Activated CD4-positive, alpha-beta T cell treated with anti-CD3 and anti-CD28 coated beads for 36 hours (primary cell): Measurements from ENCODE around the gene ZFHX3. TPM values are rescaled to one million over a fixed set of nuclear protein-coding genes. Genes with fewer than 3 reads are reported as not detected.

Experiments used
- ATAC-seq: fragments of 200-7000 bp; cut with Tn5 transposase; one replicate; pipeline ENCODE4 v1.10.0; 2021; ENCODE audit warnings: mild to moderate bottlenecking, moderate library complexity
- CTCF ChIA-PET: fragments of 350-600 bp; sonication (Branson Sonifier 250); formaldehyde crosslinking; loops from one replicate; lab custom pipeline; 2021; ENCODE audit warnings: antibody characterized with exemption; lab: Charles Lee
- POLR2A ChIA-PET: fragments of 350-600 bp; sonication (Branson Sonifier 250); formaldehyde crosslinking; loops from one replicate; lab custom pipeline; 2021; ENCODE audit warnings: antibody characterized with exemption, inconsistent platforms; lab: Charles Lee
- DNase-seq: peaks from one replicate; pipeline ENCODE4 v3.0.0-alpha.2; 2020
- H3K27ac Mint-ChIP-seq: one replicate; pipeline ENCODE4 v1.8.0; 2021; ENCODE audit warnings: mixed read lengths
- H3K27me3 Mint-ChIP-seq: one replicate; pipeline ENCODE4 v1.8.0; 2021; ENCODE audit warnings: mixed read lengths
- H3K36me3 Mint-ChIP-seq: one replicate; pipeline ENCODE4 v1.8.0; 2021; ENCODE audit warnings: low read depth, mixed read lengths
- H3K4me1 Mint-ChIP-seq: one replicate; pipeline ENCODE4 v1.8.0; 2021; ENCODE audit warnings: mixed read lengths
- H3K4me3 Mint-ChIP-seq: one replicate; pipeline ENCODE4 v1.8.0; 2021; ENCODE audit warnings: mild to moderate bottlenecking, moderate library complexity, mixed read lengths
- H3K9me3 Mint-ChIP-seq: one replicate; pipeline ENCODE4 v1.8.0; 2021; ENCODE audit warnings: low read depth, mixed read lengths
- intact Hi-C, 2 experiments: fragments of 100-400 bp; cut with DNase I in 1 of 2; cut with micrococcal nuclease in 1 of 2; formaldehyde crosslinking; loops; one replicate each; pipeline versions ENCODE4 v1.14.2 to v1.15.1; 2022 to 2024; cut with DNase I, micrococcal nuclease
- total RNA-seq, 2 experiments: library from RNA; stranded (reverse); gene quantifications; one replicate each; pipeline ENCODE4 v1.2.3, GENCODE V29; 2021

Gene ZFHX3
- total RNA-seq, 2 experiments from 2014 or later = 0.27 to 0.37 TPM

DNA sequence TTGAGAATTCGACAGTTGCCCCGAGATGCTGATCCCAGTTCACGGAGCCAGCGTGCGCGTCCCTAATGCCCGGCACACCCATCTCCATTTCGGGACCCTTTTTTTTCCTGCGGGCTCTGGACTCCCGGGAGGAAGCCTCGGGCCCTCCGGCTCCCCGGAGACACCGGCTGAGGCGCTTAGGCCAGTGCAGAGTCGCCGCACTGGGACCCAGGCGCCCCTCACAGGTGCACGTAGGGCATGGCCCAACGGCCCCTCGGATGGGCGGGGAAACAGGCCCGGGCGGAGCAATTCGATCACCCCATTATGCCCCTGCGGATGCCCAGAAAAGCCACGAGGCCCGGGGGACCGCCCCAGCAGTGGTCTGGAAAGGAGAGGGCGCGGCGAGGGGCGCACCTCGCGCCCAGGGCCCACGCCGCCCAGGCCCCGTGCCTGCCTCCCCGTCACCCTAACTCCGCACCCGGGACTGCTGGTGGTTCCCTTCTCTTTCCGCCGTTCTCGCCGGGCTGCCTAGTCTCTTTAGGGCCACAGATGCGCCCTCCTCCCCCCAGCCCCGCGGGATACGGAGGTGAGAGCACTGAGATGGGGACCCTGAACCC, 18.5 kb upstream of the ZFHX3 start:
- POLR2A ChIA-PET = no interaction called here
- Mint-ChIP-seq H3K4me3 (no peak overlapping the region), H3K4me1 (peaks cover 9% of the 10 kb centered on the region), H3K36me3 (no peaks in the 10 kb centered on the region), H3K9me3 (no peaks in the 10 kb centered on the region), H3K27ac (no peak overlapping the region), H3K27me3 (peaks cover 67% of the 10 kb centered on the region)
- ATAC-seq (no peak), DNase-seq (no peak)
- intact Hi-C loops = no loop called here
- CTCF ChIA-PET = no interaction called here

DNA sequence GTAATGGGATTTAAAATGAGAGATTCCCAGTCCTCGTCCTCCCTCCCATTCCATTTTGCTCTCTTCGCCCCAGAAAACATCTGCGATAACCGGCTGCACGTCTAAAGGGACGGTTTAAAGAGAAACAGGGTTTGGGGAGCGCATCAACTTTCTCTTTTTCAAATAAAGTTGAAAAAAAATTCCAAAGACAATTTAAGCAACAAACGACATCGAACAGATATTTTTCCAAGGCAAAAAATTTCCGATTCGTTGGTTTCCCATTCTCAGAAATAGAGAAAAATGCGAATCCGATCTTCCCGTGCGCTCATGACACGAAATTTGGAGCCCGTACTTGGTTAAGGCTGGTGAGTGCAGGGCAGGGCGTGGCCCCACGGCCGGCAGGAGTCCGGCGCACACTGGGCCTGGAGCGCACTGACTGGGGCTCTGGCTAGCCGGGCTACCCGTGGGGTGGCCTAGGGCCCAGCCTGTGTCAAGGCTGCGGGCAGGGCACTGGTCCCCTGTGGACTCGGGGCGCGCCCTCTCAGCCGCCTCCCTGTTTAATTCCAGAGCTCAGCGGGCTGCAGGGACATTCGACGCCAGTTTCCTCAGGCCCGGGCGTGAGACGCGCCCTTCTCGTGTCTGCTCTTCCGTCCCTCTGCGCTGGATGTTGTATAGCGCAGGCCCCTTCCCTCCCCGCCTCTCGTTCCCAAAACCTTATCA, 17.9 kb upstream of the ZFHX3 start:
- Mint-ChIP-seq H3K4me3 (no peak overlapping the region), H3K27me3 (peaks cover 64% of the 10 kb centered on the region), H3K4me1 (peaks cover 5% of the 10 kb centered on the region), H3K27ac (no peak overlapping the region), H3K9me3 (no peaks in the 10 kb centered on the region), H3K36me3 (no peaks in the 10 kb centered on the region)
- ChIA-PET POLR2A (no interaction called here), CTCF (no interaction called here)
- DNase-seq (no peak), ATAC-seq (no peak)
- intact Hi-C loops = no loop called here

DNA sequence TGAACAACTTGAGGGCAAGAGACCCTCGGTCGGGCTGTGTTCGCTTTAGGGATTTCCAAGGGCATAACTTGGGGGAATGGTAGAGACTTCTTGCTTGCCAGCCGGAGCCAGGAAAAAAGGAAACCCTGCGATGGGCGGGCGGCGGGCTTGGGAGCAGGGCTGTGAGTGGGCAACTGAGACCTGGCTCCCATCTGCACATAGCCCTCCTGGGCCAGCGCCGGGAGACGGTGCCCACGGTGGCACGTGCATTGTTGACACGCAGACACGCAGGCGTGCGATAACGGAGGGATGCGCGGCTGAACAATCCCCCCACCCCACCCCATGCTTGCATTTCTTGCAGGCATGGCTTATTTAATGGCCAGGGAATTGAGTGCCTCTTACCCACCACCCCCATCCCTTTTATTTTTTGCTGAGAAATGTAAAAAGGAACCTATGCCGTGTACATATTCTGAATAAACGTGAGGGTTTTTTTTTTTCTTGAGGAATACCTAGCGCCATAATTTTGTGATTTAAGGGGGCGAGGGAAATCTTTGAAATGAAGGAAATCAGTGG, 17.1 kb upstream of the ZFHX3 start:
- Mint-ChIP-seq H3K9me3 (no peaks in the 10 kb centered on the region), H3K27ac (no peak overlapping the region)
- CTCF ChIA-PET = no interaction called here

DNA sequence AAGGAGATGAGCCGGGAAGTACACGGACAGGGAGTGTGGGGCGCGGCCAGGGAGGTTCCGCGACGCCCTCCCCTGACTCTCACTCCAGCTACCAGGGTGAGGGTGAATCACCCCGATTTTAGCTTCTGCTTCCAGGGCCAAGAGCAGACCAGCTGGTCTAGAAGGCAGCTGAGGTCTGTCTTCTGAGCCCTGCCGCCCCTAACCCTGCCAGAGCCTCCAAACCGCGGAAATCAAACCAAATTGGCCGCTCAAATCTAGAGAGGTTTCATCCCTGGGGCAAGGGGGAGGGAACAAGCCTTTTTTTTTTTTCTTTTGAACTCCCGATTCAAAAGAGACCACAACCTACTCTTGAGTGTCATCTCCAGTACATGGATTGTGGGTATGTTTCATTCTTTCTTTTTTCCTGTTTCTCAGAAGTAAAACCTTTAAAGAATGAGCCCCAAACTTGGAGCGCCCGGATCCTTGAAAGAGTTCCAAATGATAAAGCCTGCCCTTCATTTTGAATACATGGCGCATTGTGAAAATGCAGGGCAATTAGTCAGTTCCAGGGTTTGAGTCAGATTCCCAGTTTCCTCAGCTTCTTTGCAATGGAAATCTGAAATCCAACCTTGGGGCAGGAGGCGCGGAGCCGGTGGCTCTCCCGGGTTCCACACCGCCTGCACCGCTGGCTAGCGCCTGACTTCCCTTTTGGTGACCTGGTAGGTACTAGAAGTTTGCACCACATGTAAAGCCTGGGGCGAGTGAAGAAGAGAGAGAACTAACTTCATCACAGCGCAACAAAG, 16.5 kb upstream of the ZFHX3 start:
- H3K4me3 Mint-ChIP-seq = no peak overlapping the region
- no peak overlapping the region for H3K27ac Mint-ChIP-seq
- H3K27me3 Mint-ChIP-seq = peaks cover 68% of the 10 kb centered on the region
- H3K4me1 Mint-ChIP-seq = peaks cover 3% of the 10 kb centered on the region
- POLR2A ChIA-PET = no interaction called here
- no peaks in the 10 kb centered on the region for H3K9me3 Mint-ChIP-seq
- intact Hi-C loops = no loop called here
- ATAC-seq (no peak), DNase-seq (no peak)
- no peaks in the 10 kb centered on the region for H3K36me3 Mint-ChIP-seq
- CTCF ChIA-PET = no interaction called here

More for the DNA sequence above, 17.1 kb upstream of the ZFHX3 start:
- Mint-ChIP-seq H3K4me1 (peaks cover 3% of the 10 kb centered on the region), H3K27me3 (peaks cover 65% of the 10 kb centered on the region), H3K4me3 (no peak overlapping the region), H3K36me3 (no peaks in the 10 kb centered on the region)
- intact Hi-C loops = no loop called here
- ATAC-seq (no peak), DNase-seq (no peak)
- POLR2A ChIA-PET = no interaction called here

DNA sequence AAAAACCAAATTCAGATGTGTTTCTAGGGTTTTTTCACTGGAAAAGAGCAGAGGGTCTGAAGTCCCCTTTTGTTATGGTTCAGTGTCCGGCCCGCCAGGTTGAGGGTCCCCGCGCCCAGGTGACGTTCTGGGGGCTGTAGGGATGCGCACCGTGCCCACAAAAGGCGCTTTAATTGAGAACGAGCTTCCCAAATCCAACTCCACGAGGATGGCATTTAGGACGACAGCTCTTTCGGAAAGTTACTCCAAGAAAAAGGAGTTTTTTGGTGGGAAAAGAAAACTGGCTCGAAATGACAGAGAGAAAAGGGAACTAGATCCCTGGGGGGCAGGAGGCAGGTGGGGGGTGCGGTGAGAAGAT, 15.9 kb upstream of the ZFHX3 start:
- no peaks in the 10 kb centered on the region for H3K9me3 Mint-ChIP-seq
- H3K27ac Mint-ChIP-seq = no peak overlapping the region
- intact Hi-C loops = no loop called here
- POLR2A ChIA-PET = no interaction called here
- CTCF ChIA-PET = no interaction called here
- no peaks in the 10 kb centered on the region for H3K36me3 Mint-ChIP-seq
- peaks cover 68% of the 10 kb centered on the region for H3K27me3 Mint-ChIP-seq
- no peak for ATAC-seq
- H3K4me3 Mint-ChIP-seq = no peak overlapping the region
- no peak for DNase-seq
- peaks cover 7% of the 10 kb centered on the region for H3K4me1 Mint-ChIP-seq

DNA sequence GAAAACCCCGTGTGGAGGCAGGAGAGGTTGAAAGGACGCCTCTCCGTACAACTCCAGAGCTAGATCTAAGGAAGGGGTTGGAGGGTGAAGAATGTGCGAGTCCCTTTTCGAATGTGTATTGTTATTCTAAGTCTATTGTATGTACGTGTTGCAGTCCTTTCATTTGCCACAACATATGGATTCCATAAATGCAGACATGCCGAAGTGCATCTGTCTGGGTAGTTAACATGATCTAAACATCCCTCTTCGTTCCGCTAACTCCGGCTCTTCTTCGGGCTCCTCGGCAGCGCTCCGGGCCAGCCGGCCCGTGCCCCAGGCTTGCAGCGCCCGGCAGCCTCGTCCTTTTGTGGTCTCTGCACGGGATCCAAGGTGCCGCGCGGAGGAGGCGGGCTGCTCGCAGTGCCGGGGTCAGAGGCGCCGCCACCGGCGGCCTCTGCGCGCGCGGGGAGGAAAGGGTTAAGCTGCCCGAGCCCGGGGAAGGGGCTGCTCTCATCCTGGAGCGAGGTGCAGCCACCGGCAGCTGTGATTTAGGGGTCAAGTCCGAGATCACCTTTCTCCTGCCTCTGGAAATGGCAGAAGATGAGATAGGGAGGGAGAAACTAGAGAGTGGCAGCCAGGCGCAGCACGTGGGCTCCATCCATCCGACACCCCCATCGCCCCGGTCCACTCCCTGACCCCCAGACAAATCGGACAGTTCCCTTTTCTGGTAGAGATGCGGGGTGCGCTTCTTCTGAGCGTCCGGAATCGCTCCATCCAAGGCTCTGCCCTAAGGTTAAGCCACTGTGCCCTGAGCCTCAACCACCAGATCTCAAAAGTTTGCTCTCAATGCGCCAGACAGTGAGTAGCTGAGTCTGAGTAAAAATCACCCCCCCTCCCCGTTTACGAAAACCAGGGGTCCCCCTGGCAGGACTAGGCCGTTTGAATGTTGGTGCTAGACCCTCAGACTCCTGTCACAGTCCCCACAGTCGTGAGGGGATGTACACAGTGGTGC, 15.1 kb upstream of the ZFHX3 start:
- Mint-ChIP-seq H3K4me1 (peaks cover 7% of the 10 kb centered on the region), H3K27me3 (peaks cover 67% of the 10 kb centered on the region)
- intact Hi-C loops = no loop called here

DNA sequence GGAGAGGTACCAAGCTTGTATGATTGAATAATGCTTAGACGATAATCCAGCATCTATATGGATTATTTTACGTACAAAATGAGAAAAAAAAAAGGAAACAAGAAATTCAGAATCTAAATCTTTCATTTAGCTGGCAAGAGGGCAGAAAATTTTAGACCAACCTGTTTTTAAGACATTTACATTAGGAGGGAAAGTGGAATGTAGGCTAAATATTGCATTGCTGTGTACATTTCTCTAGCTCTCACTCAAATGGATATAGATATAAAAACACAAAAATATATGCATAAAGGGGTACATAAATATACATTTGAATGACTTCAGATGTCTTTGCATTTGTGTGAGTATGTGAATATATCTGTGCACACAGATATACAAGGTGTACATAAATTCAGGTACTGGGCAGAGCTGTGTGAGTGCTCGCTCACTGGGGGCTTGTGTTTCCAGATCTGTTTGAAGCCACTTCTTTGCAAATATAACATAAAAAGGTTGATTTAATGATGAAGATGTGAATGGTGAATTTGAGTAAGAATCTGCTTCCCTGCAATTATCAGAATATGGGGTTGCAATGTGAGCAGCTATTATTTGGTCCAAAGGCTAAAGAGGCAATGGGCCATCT, 14.2 kb upstream of the ZFHX3 start:
- peaks cover 63% of the 10 kb centered on the region for H3K27me3 Mint-ChIP-seq
- CTCF ChIA-PET = no interaction called here
- no peak overlapping the region for H3K27ac Mint-ChIP-seq
- no peak overlapping the region for H3K4me3 Mint-ChIP-seq
- ATAC-seq (no peak), DNase-seq (no peak)
- peaks cover 9% of the 10 kb centered on the region for H3K4me1 Mint-ChIP-seq
- H3K9me3 Mint-ChIP-seq = no peaks in the 10 kb centered on the region
- POLR2A ChIA-PET = no interaction called here
- no peaks in the 10 kb centered on the region for H3K36me3 Mint-ChIP-seq
- intact Hi-C loops = no loop called here

More for the DNA sequence above, 15.1 kb upstream of the ZFHX3 start:
- no peak for DNase-seq
- ChIA-PET POLR2A (no interaction called here), CTCF (no interaction called here)
- ATAC-seq = no peak
- Mint-ChIP-seq H3K9me3 (no peaks in the 10 kb centered on the region), H3K4me3 (no peak overlapping the region), H3K36me3 (no peaks in the 10 kb centered on the region), H3K27ac (no peak overlapping the region)

DNA sequence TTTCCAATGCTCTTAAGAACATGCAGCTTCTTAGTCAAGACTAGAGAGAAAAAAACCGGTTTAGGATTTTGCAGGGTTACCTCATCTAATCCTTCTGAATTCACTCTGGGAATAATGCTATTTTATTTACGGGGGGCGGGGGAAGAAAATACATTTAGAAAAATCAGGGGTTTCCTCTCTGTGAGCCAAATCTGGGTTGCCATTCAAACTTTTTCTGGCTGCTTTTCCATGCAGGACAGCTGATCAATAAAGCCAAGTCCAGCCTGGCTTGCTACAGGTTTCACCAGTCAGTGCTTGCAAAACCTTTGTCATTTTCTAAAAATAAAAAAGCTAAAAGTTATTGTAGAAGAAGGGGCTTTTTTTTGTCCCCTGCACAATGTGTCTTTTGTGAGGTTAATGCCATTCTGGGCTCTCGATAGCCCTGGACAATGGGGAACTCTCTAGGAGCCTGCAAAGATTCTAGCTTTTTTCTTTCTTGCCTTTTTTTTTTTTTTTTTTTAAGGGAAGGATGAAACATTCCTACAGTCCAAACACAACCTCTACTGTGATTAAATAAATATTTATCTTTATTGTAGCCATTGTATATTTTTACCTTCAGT, 13.1 kb upstream of the ZFHX3 start:
- H3K27me3 Mint-ChIP-seq = peaks cover 70% of the 10 kb centered on the region
- no peak for DNase-seq
- ATAC-seq = no peak
- ChIA-PET POLR2A (no interaction called here), CTCF (interaction anchor here (0.6 kb wide), 3 partner anchors 9 to 88 kb away, joined by 3 read pairs; no protein-coding TSS in a partner anchor)
- intact Hi-C loops = no loop called here
- no peaks in the 10 kb centered on the region for H3K9me3 Mint-ChIP-seq
- no peak overlapping the region for H3K4me3 Mint-ChIP-seq
- no peaks in the 10 kb centered on the region for H3K36me3 Mint-ChIP-seq
- H3K27ac Mint-ChIP-seq = no peak overlapping the region
- peaks cover 10% of the 10 kb centered on the region for H3K4me1 Mint-ChIP-seq

DNA sequence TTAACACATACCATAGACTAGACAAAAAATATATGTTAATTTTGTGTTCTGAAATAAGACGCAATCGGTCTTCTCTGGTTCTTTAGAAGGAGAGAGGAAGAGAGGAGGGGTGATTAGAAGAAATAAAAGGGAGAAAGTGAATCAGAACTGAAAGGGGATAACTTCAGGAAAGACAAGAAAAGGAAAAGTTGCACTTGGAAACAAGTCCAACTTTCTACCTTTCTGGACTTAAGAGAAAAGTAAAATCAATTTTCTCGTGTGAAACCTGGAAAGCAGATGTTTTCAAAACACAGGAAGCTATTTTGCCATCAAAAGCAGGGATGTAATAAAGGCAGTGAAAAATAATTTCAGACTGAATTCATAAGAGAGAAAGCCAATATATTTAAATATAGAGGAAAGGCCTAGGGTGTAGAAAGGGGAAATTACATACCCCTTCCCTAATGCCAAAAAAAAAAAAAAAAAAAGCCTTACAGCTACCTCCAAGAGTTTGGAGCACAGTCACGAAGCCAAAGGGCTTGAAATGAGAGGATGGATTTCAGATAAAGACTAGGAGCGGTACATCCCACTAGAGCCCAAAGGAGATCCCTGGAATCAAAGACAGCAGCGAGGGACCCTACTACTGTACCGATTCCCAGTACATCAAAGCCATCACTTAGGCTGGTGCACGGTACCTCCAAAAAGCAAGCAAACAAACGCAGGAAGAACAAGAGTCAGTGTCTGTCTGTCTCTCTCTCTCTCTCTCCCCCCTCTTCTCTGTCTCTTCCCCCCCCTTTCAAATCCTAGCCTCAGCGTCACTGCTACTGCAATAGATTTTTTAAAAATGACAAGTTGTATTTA, 12.1 kb upstream of the ZFHX3 start:
- no peaks in the 10 kb centered on the region for H3K36me3 Mint-ChIP-seq
- POLR2A ChIA-PET = no interaction called here
- H3K27me3 Mint-ChIP-seq = peaks cover 71% of the 10 kb centered on the region
- intact Hi-C loops = no loop called here
- ATAC-seq (no peak), DNase-seq (no peak)
- CTCF ChIA-PET = interaction anchor here (0.6 kb wide), 1 partner anchor 87 kb away, joined by 3 read pairs; no protein-coding TSS in a partner anchor
- H3K9me3 Mint-ChIP-seq = no peaks in the 10 kb centered on the region
- no peak overlapping the region for H3K27ac Mint-ChIP-seq
- H3K4me3 Mint-ChIP-seq = no peak overlapping the region
- H3K4me1 Mint-ChIP-seq = peaks cover 11% of the 10 kb centered on the region
